H1 (cell line): ENCODE data around the gene USP7. TPM values are rescaled to one million over a fixed set of nuclear protein-coding genes. Genes with fewer than 3 reads are reported as not detected.
"Not testable (repeated sequence)": the region's sequence is repeated elsewhere in the genome, so short reads cannot be mapped to it uniquely, and the experiment has no call there.

ENCODE experiments used
- CTCF ChIA-PET: fragments of 300-600 bp; sonication (Branson Sonifier 250); formaldehyde crosslinking; loops from one replicate; lab custom pipeline; 2021; ENCODE audit not compliant: partially characterized antibody; lab: Charles Lee
- POLR2A ChIA-PET: fragments of 300-600 bp; sonication (Branson Sonifier 250); formaldehyde crosslinking; loops from one replicate; lab custom pipeline; 2021; ENCODE audit warnings: inconsistent platforms; ENCODE audit not compliant: partially characterized antibody; lab: Charles Lee
- DNase-seq, 2 experiments: peaks; one replicate each; pipeline versions ENCODE4 v3.0.0 to v3.0.0-alpha.2; 2010 to 2022; ENCODE audit warnings: low spot score in 2 of 2, low read depth in 1 of 2, mixed read lengths in 1 of 2
- FAIRE-seq: peaks from 2 replicates; lab custom pipeline; 2011; peaks lifted over from hg19 to GRCh38; lab: Jason Lieb, UNC
- H2AFZ ChIP-seq: 2 replicates; pipeline ENCODE4 v1.8.1; 2012; ENCODE audit warnings: low read length, inconsistent platforms
- H2AK5ac ChIP-seq: 2 replicates; pipeline ENCODE4 v1.6.1; 2013; ENCODE audit warnings: low read depth, low read length
- H2BK120ac ChIP-seq: replicated peaks from 2 replicates; pipeline ENCODE3; 2013; ENCODE audit warnings: low read depth, low read length, inconsistent platforms
- H2BK12ac ChIP-seq: 2 replicates; pipeline ENCODE4 v1.6.1; 2013; ENCODE audit warnings: low read depth, low read length
- H2BK15ac ChIP-seq: 2 replicates; pipeline ENCODE4 v1.6.1; 2013; ENCODE audit warnings: low read length
- H2BK20ac ChIP-seq: 2 replicates; pipeline ENCODE4 v1.6.1; 2013; ENCODE audit warnings: low read length
- H2BK5ac ChIP-seq: 2 replicates; pipeline ENCODE4 v1.6.1; 2013; ENCODE audit warnings: low read depth, low read length
- H3K14ac ChIP-seq: 2 replicates; pipeline ENCODE4 v1.6.1; 2013; ENCODE audit warnings: inconsistent platforms; ENCODE audit not compliant: insufficient read length
- H3K18ac ChIP-seq: 2 replicates; pipeline ENCODE4 v1.6.1; 2013; ENCODE audit warnings: low read length; ENCODE audit errors: extremely low read depth
- H3K23ac ChIP-seq: 2 replicates; pipeline ENCODE4 v1.6.1; 2013; ENCODE audit warnings: inconsistent platforms; ENCODE audit not compliant: insufficient read length
- H3K23me2 ChIP-seq: 2 replicates; pipeline ENCODE4 v1.6.1; 2013; ENCODE audit warnings: low read depth, low read length
- H3K27ac ChIP-seq: 2 replicates; pipeline ENCODE4 v1.6.1; 2011; ENCODE audit warnings: low read depth, low read length, inconsistent platforms
- H3K27me3 ChIP-seq, 4 experiments: replicated peaks in 1 of 4; 1 replicate in 1 of 4; 2 replicates in 3 of 4; pipeline versions ENCODE4 v1.6.1 to v1.8.1; 2011 to 2013; ENCODE audit warnings: low read length in 3 of 4, mild to moderate bottlenecking in 3 of 4, inconsistent platforms in 2 of 4, mixed read lengths in 2 of 4, moderate library complexity in 1 of 4; ENCODE audit not compliant: control insufficient read depth in 3 of 4, insufficient read depth in 3 of 4; ENCODE audit errors: extremely low read depth in 1 of 4
- H3K36me3 ChIP-seq, 4 experiments: 2 replicates each; pipeline versions ENCODE4 v1.6.1 to v1.8.1; 2011 to 2013; ENCODE audit warnings: mild to moderate bottlenecking in 4 of 4, low read length in 3 of 4, moderate library complexity in 2 of 4, control low read depth in 1 of 4, inconsistent platforms in 1 of 4; ENCODE audit not compliant: insufficient read depth in 4 of 4, control insufficient read depth in 2 of 4
- H3K4ac ChIP-seq: replicated peaks from 2 replicates; pipeline ENCODE3; 2013; ENCODE audit warnings: low read length, low read depth, mixed read lengths, inconsistent platforms; ENCODE audit not compliant: insufficient read length
- H3K4me1 ChIP-seq, 4 experiments: replicated peaks in 1 of 4; 1 replicate in 1 of 4; 2 replicates in 3 of 4; pipeline versions ENCODE4 v1.6.1 to v1.8.1; 2011 to 2013; ENCODE audit warnings: low read length in 3 of 4, inconsistent platforms in 2 of 4, mixed read lengths in 1 of 4; ENCODE audit not compliant: insufficient read depth in 4 of 4, control insufficient read depth in 3 of 4
- H3K4me2 ChIP-seq, 2 experiments: 2 replicates each; pipeline versions ENCODE4 v1.6.1 to v1.8.1; 2011 to 2013; ENCODE audit warnings: low read depth in 2 of 2, low read length in 2 of 2, control low read depth in 1 of 2, inconsistent platforms in 1 of 2, mild to moderate bottlenecking in 1 of 2; ENCODE audit not compliant: insufficient read depth in 1 of 2
- H3K4me3 ChIP-seq, 4 experiments: fragments of 200-600, 300-600 bp in 1 of 4; sonication (generic), shearing (Covaris generic), sonication (Bioruptor Twin) in 1 of 4; 2 replicates each; pipeline versions ENCODE4 v1.5.1 to v1.8.1; 2011 to 2016; ENCODE audit warnings: low read length in 4 of 4, low read depth in 3 of 4, control low read depth in 2 of 4, inconsistent platforms in 2 of 4, mild to moderate bottlenecking in 2 of 4, mixed read lengths in 1 of 4, moderate library complexity in 1 of 4; ENCODE audit not compliant: insufficient read depth in 2 of 4; ENCODE audit errors: extremely low read depth in 1 of 4
- H3K56ac ChIP-seq: replicated peaks from 2 replicates; pipeline ENCODE3; 2013; ENCODE audit warnings: low read depth, mild to moderate bottlenecking, mixed read lengths, low read length, inconsistent platforms; ENCODE audit not compliant: insufficient read length
- H3K79me1 ChIP-seq: 2 replicates; pipeline ENCODE4 v1.6.1; 2013; ENCODE audit warnings: low read depth, low read length, control low read depth
- H3K79me2 ChIP-seq, 2 experiments: 2 replicates each; pipeline versions ENCODE4 v1.6.1 to v1.8.1; 2012 to 2013; ENCODE audit warnings: low read length in 2 of 2, mild to moderate bottlenecking in 2 of 2, inconsistent platforms in 1 of 2; ENCODE audit not compliant: insufficient read depth in 2 of 2, control insufficient read depth in 1 of 2
- H3K9ac ChIP-seq, 4 experiments: replicated peaks in 1 of 4; 1 replicate in 1 of 4; 2 replicates in 3 of 4; pipeline versions ENCODE4 v1.6.1 to v1.8.1; 2011 to 2013; ENCODE audit warnings: low read depth in 3 of 4, low read length in 3 of 4, control low read depth in 2 of 4, mild to moderate bottlenecking in 2 of 4, moderate library complexity in 2 of 4, inconsistent platforms in 1 of 4; ENCODE audit errors: extremely low read depth in 1 of 4
- H3K9me3 ChIP-seq, 2 experiments: 2 replicates each; pipeline versions ENCODE4 v1.6.1 to v1.8.1; 2012 to 2013; ENCODE audit warnings: mild to moderate bottlenecking in 2 of 2, moderate library complexity in 2 of 2, control low read depth in 1 of 2, inconsistent platforms in 1 of 2, low read depth in 1 of 2, low read length in 1 of 2, mixed read lengths in 1 of 2; ENCODE audit not compliant: insufficient read depth in 2 of 2
- H4K20me1 ChIP-seq, 2 experiments: replicated peaks in 1 of 2; 2 replicates each; pipeline versions ENCODE3 to v1.8.1; 2011 to 2013; ENCODE audit warnings: inconsistent platforms in 2 of 2, low read length in 2 of 2, mild to moderate bottlenecking in 1 of 2; ENCODE audit not compliant: insufficient read depth in 2 of 2, control insufficient read depth in 1 of 2
- H4K5ac ChIP-seq: 2 replicates; pipeline ENCODE4 v1.6.1; 2013; ENCODE audit warnings: low read length, low read depth, mixed read lengths, inconsistent platforms; ENCODE audit not compliant: insufficient read length
- H4K8ac ChIP-seq: 2 replicates; pipeline ENCODE4 v1.8.0; 2013; ENCODE audit warnings: mild to moderate bottlenecking, moderate library complexity, low read length, inconsistent platforms; ENCODE audit not compliant: insufficient read depth; ENCODE audit errors: extremely low read depth
- H4K91ac ChIP-seq: replicated peaks from 2 replicates; pipeline ENCODE3; 2013; ENCODE audit warnings: low read length, mixed read lengths, inconsistent platforms; ENCODE audit not compliant: insufficient read length
- WGBS, 2 experiments: shearing (Covaris generic) in 1 of 2; methylation state at CpG; one replicate each; pipeline versions ENCODE4 v1.1.6 to v1.1.7; 2013 to 2015; ENCODE audit warnings: low lambda C conversion rate in 2 of 2, mixed read lengths in 2 of 2, inconsistent platforms in 1 of 2, low coverage in 1 of 2, missing lambda C conversion rate in 1 of 2; ENCODE audit not compliant: insufficient replicate concordance in 2 of 2, insufficient coverage in 1 of 2, insufficient read length in 1 of 2; ENCODE audit errors: extremely low coverage in 1 of 2, missing lambda C conversion rate in 1 of 2; 5-methylcytosine and 5-hydroxymethylcytosine counted together
- polyA plus RNA-seq, 7 experiments: library from polyadenylated mRNA; depleted of rRNA in 3 of 7; stranded (reverse) in 5 of 7; unstranded in 2 of 7; fragments of >200 nt in 5 of 7; fragments of 200-250 nt in 2 of 7; gene quantifications; 1 replicate in 5 of 7; 2 replicates in 1 of 7; 4 replicates in 1 of 7; pipeline versions ENCODE4 v1.2.1 to v1.2.3, GENCODE V29; 2011 to 2013; ENCODE audit warnings: missing spikeins in 2 of 7, mixed read lengths in 2 of 7
- total RNA-seq: library from RNA; stranded (reverse); fragmentation: NEBNext Ultra II Directional; extraction: Animal tissue kit (Norgen Biotek cat#: 25700); gene quantifications from 2 replicates; pipeline ENCODE4 v1.2.1, GENCODE V29; 2021

USP7 gene
- total and polyA plus RNA-seq, 2 of the 8 experiments (the other 6 are each of a cell fraction or from before 2014, with no cell fraction given), result 21.3 to 211 TPM

DNA sequence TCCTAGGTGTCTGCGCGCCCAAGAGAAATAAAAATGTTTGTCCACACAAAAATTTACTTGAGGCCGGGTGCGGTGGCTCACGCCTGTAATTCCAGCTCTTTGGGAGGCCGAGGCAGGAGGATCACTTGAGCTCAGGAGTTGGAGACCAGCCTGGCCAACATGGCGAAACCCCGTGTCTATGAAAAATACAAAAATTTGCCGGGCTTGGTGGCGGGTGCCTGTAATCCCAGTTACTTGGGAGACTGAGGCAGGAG lies 93.8 kb downstream of the USP7 start:
- not testable (repeated sequence) for H3K56ac ChIP-seq, H2AK5ac ChIP-seq, H2BK5ac ChIP-seq, H3K27me3 ChIP-seq, H3K9me3 ChIP-seq, H4K91ac ChIP-seq, DNase-seq, H2BK15ac ChIP-seq, H3K4ac ChIP-seq, H2BK20ac ChIP-seq, H2AFZ ChIP-seq, H3K23ac ChIP-seq, H3K14ac ChIP-seq, H3K27ac ChIP-seq, H3K18ac ChIP-seq, H2BK120ac ChIP-seq, FAIRE-seq, H3K79me1 ChIP-seq, H3K9ac ChIP-seq, H4K5ac ChIP-seq, H3K36me3 ChIP-seq, H2BK12ac ChIP-seq
- H3K79me2 ChIP-seq, result peaks cover 8 to 29% of the 10 kb centered on the region in 2 experiments
- peak overlapping the region in 1 of 4 experiments; percentile 64; a peak in 1 of 8 replicates for H3K4me3 ChIP-seq
- ChIA-PET POLR2A (interaction anchor here (0.7 to 29.1 kb wide), 7 partner anchors 4 to 502 kb away, joined by 3 to 456 read pairs (median 5); partner anchors contain the start of genes CARHSP1 and LITAFD), CTCF (interaction anchor here (1.2 to 10.5 kb wide), 3 partner anchors 11 to 127 kb away, joined by 4 to 90 read pairs (median 52); partner anchors contain the start of gene LITAFD)
- WGBS, 2 experiments, result 90% methylated on average over 10 of the region's 10 CpGs; no CpG with 5 or more reads in 1 of the 2 experiments
- peak overlapping the region; percentile 87; the same call in 1 of the 2 replicates for H4K8ac ChIP-seq
- peaks cover under 1 to 14% of the 10 kb centered on the region in 2 experiments for H4K20me1 ChIP-seq
- H3K23me2 ChIP-seq, result peaks cover 18% of the 10 kb centered on the region
- H3K4me1 ChIP-seq, result peaks cover 10 to 14% (median 14%) of the 10 kb centered on the region in 4 experiments
- peak overlapping the region in 1 of 2 experiments; percentile 99; a peak in 2 of 4 replicates for H3K4me2 ChIP-seq
